NCI-H82 treated with DMSO at 0.1 percent for 48 hours (cell line): ENCODE data around the gene ENTPD3.

Experiments
- DNase-seq: peaks from one replicate; lab custom pipeline; 2025; ENCODE audit not compliant: unreplicated experiment; lab: John Stamatoyannopoulos, UW

ENTPD3 gene

GRCh38 chr3:40387001-40387894, at the start of gene ENTPD3:
Gene ENTPD3, plus strand, starts transcription at chr3:40387184. Its CDS starts 874 bp downstream, at chr3:40388058.
- no peak for DNase-seq

- no peak for DNase-seq
Observed at GRCh38 chr3:40339871-40340270, 47.1 kb upstream of the ENTPD3 start.

- DNase-seq: no peak
Observed at GRCh38 chr3:40340541-40341170, 46.3 kb upstream of the ENTPD3 start.

- no peak for DNase-seq
Observed at GRCh38 chr3:40341671-40342070, 45.3 kb upstream of the ENTPD3 start.

- no peak for DNase-seq
Observed at GRCh38 chr3:40350529-40350928, 36.5 kb upstream of the ENTPD3 start.

GRCh38 chr3:40355410-40355809, 31.6 kb upstream of the ENTPD3 start:
- no peak for DNase-seq

GRCh38 chr3:40358454-40358853, 28.5 kb upstream of the ENTPD3 start:
- no peak for DNase-seq

GRCh38 chr3:40363674-40364073, 23.3 kb upstream of the ENTPD3 start:
- DNase-seq: no peak

GRCh38 chr3:40366203-40367162, 20.5 kb upstream of the ENTPD3 start:
- no peak for DNase-seq

GRCh38 chr3:40369716-40370115, 17.3 kb upstream of the ENTPD3 start:
- no peak for DNase-seq

GRCh38 chr3:40377822-40378221, 9.2 kb upstream of the ENTPD3 start:
- DNase-seq: no peak

GRCh38 chr3:40379674-40380306, 7.2 kb upstream of the ENTPD3 start:
- DNase-seq: no peak

GRCh38 chr3:40381904-40382616, 4.9 kb upstream of the ENTPD3 start:
- no peak for DNase-seq

- no peak for DNase-seq
Observed at GRCh38 chr3:40382617-40382979, 4.4 kb upstream of the ENTPD3 start.

- no peak for DNase-seq
Observed at GRCh38 chr3:40386213-40386612, 771 bp upstream of the ENTPD3 start.

GRCh38 chr3:40387895-40388254, 891 bp downstream of the ENTPD3 start:
- DNase-seq: no peak

GRCh38 chr3:40396406-40396805, 9.4 kb downstream of the ENTPD3 start:
- no peak for DNase-seq

- DNase-seq: no peak
Observed at GRCh38 chr3:40397129-40397528, 10.1 kb downstream of the ENTPD3 start.

- DNase-seq: no peak
Observed at GRCh38 chr3:40397912-40398311, 10.9 kb downstream of the ENTPD3 start.

- DNase-seq: no peak
Observed at GRCh38 chr3:40398346-40398745, 11.4 kb downstream of the ENTPD3 start.
